ENCODE data around the gene GID4. TPM values are rescaled to one million over a fixed set of nuclear protein-coding genes. Genes with fewer than 3 reads are reported as not detected.
"Not testable (repeated sequence)": the region's sequence is repeated elsewhere in the genome, so short reads cannot be mapped to it uniquely, and the experiment has no call there.

Gene GID4
- 6.4 TPM for polyA plus RNA-seq (2013, experiment 1 of 2)
- 6.8 TPM for polyA plus RNA-seq (2013, experiment 2 of 2)

GRCh38 chr17:18038861-18039534 lies at the start of gene GID4, which contains the start of gene ATPAF2:
GID4 (plus strand) TSS chr17:18039408; CDS start chr17:18039465, 57 bp downstream.
ATPAF2 (minus strand) TSS chr17:18039168; CDS start chr17:18039013, 155 bp downstream.
- peaks cover 13% of the 10 kb centered on the region; the same call in 1 of the 2 replicates for H3K4me1 ChIP-seq (ENCODE audit: insufficient read depth, low read length)
- peak within 1 kb of the TSS; percentile 78 for H3K9ac ChIP-seq (ENCODE audit: low read depth, low read length)
- H3K4me3 ChIP-seq (ENCODE audit: low read length): peak within 1 kb of the TSS; percentile 91
- no peaks in the 10 kb centered on the region for H3K9me3 ChIP-seq (ENCODE audit: insufficient read depth, low read depth, low read length)
- no peaks in the 10 kb centered on the region for H3K27me3 ChIP-seq (ENCODE audit: insufficient read depth, low read length)
- peak within 1 kb of the TSS; percentile 58; the same call in 1 of the 2 replicates for H3K27ac ChIP-seq (ENCODE audit: low read depth, low read length)
- no peaks in the 10 kb centered on the region for H3K36me3 ChIP-seq (ENCODE audit: insufficient read depth, low read length)
- WGBS: under 1% methylated on average over 66 of the region's 67 CpGs

GRCh38 chr17:17989618-17990017 lies 49.6 kb upstream of the GID4 start:
- H3K27ac ChIP-seq (ENCODE audit: low read depth, low read length): no peak overlapping the region
- no peak overlapping the region for H3K9ac ChIP-seq (ENCODE audit: low read depth, low read length)
- no peaks in the 10 kb centered on the region for H3K27me3 ChIP-seq (ENCODE audit: insufficient read depth, low read length)

GRCh38 chr17:17990282-17990681 lies 48.9 kb upstream of the GID4 start:
- H3K9me3 ChIP-seq (ENCODE audit: insufficient read depth, low read depth, low read length): no peaks in the 10 kb centered on the region
- peaks cover 2% of the 10 kb centered on the region; the same call in 1 of the 2 replicates for H3K4me1 ChIP-seq (ENCODE audit: insufficient read depth, low read length)
- H3K27me3 ChIP-seq (ENCODE audit: insufficient read depth, low read length): no peaks in the 10 kb centered on the region
- no peaks in the 10 kb centered on the region for H3K36me3 ChIP-seq (ENCODE audit: insufficient read depth, low read length)
- no peak overlapping the region for H3K27ac ChIP-seq (ENCODE audit: low read depth, low read length)
- no peak overlapping the region for H3K9ac ChIP-seq (ENCODE audit: low read depth, low read length)
- H3K4me3 ChIP-seq (ENCODE audit: low read length): no peak overlapping the region
- 90% methylated on average over 2 of the region's 2 CpGs for WGBS

More at GRCh38 chr17:17989618-17990017, 49.6 kb upstream of the GID4 start:
- 91% methylated on average over 10 of the region's 10 CpGs for WGBS
- H3K4me1 ChIP-seq (ENCODE audit: insufficient read depth, low read length): peaks cover 2% of the 10 kb centered on the region; the same call in 1 of the 2 replicates
- H3K4me3 ChIP-seq (ENCODE audit: low read length): no peak overlapping the region
- H3K9me3 ChIP-seq (ENCODE audit: insufficient read depth, low read depth, low read length): no peaks in the 10 kb centered on the region
- no peaks in the 10 kb centered on the region for H3K36me3 ChIP-seq (ENCODE audit: insufficient read depth, low read length)

- 93% methylated on average over 2 of the region's 2 CpGs for WGBS
Observed at GRCh38 chr17:17993366-17993765, 45.8 kb upstream of the GID4 start.

GRCh38 chr17:17993852-17994251 lies 45.4 kb upstream of the GID4 start:
- Histone ChIP-seq H3K27me3 (ENCODE audit: insufficient read depth, low read length) (no peaks in the 10 kb centered on the region), H3K4me1 (ENCODE audit: insufficient read depth, low read length) (peaks cover 2% of the 10 kb centered on the region; the same call in 1 of the 2 replicates), H3K27ac (ENCODE audit: low read depth, low read length) (no peak overlapping the region), H3K9ac (ENCODE audit: low read depth, low read length) (no peak overlapping the region), H3K36me3 (ENCODE audit: insufficient read depth, low read length) (no peaks in the 10 kb centered on the region), H3K4me3 (ENCODE audit: low read length) (no peak overlapping the region), H3K9me3 (ENCODE audit: insufficient read depth, low read depth, low read length) (no peaks in the 10 kb centered on the region)
- WGBS: 95% methylated on average over 12 of the region's 12 CpGs

More at GRCh38 chr17:17993366-17993765, 45.8 kb upstream of the GID4 start:
- no peaks in the 10 kb centered on the region for H3K9me3 ChIP-seq (ENCODE audit: insufficient read depth, low read depth, low read length)
- no peak overlapping the region for H3K4me3 ChIP-seq (ENCODE audit: low read length)
- no peaks in the 10 kb centered on the region for H3K36me3 ChIP-seq (ENCODE audit: insufficient read depth, low read length)
- peaks cover 2% of the 10 kb centered on the region; the same call in 1 of the 2 replicates for H3K4me1 ChIP-seq (ENCODE audit: insufficient read depth, low read length)
- no peak overlapping the region for H3K9ac ChIP-seq (ENCODE audit: low read depth, low read length)
- no peak overlapping the region for H3K27ac ChIP-seq (ENCODE audit: low read depth, low read length)
- no peaks in the 10 kb centered on the region for H3K27me3 ChIP-seq (ENCODE audit: insufficient read depth, low read length)

GRCh38 chr17:17994271-17995069 lies 44.7 kb upstream of the GID4 start:
- no peaks in the 10 kb centered on the region for H3K9me3 ChIP-seq (ENCODE audit: insufficient read depth, low read depth, low read length)
- peaks cover 2% of the 10 kb centered on the region; the same call in 1 of the 2 replicates for H3K4me1 ChIP-seq (ENCODE audit: insufficient read depth, low read length)
- no peaks in the 10 kb centered on the region for H3K27me3 ChIP-seq (ENCODE audit: insufficient read depth, low read length)
- WGBS: 51% methylated on average over 18 of the region's 18 CpGs
- H3K27ac ChIP-seq (ENCODE audit: low read depth, low read length): no peak overlapping the region
- no peak overlapping the region for H3K9ac ChIP-seq (ENCODE audit: low read depth, low read length)
- no peaks in the 10 kb centered on the region for H3K36me3 ChIP-seq (ENCODE audit: insufficient read depth, low read length)
- no peak overlapping the region for H3K4me3 ChIP-seq (ENCODE audit: low read length)

GRCh38 chr17:17995887-17996286 lies 43.3 kb upstream of the GID4 start:
- H3K9ac ChIP-seq (ENCODE audit: low read depth, low read length); H3K36me3 ChIP-seq (ENCODE audit: insufficient read depth, low read length); H3K27ac ChIP-seq (ENCODE audit: low read depth, low read length); H3K9me3 ChIP-seq (ENCODE audit: insufficient read depth, low read depth, low read length); H3K4me3 ChIP-seq (ENCODE audit: low read length); H3K27me3 ChIP-seq (ENCODE audit: insufficient read depth, low read length); H3K4me1 ChIP-seq (ENCODE audit: insufficient read depth, low read length): not testable (repeated sequence)
- 97% methylated on average over 8 of the region's 8 CpGs for WGBS

- Histone ChIP-seq H3K27ac (ENCODE audit: low read depth, low read length) (no peak overlapping the region), H3K4me3 (ENCODE audit: low read length) (no peak overlapping the region), H3K27me3 (ENCODE audit: insufficient read depth, low read length) (no peaks in the 10 kb centered on the region), H3K4me1 (ENCODE audit: insufficient read depth, low read length) (peaks cover 2% of the 10 kb centered on the region; the same call in 1 of the 2 replicates), H3K9ac (ENCODE audit: low read depth, low read length) (no peak overlapping the region), H3K9me3 (ENCODE audit: insufficient read depth, low read depth, low read length) (no peaks in the 10 kb centered on the region), H3K36me3 (ENCODE audit: insufficient read depth, low read length) (no peaks in the 10 kb centered on the region)
- WGBS: 93% methylated on average over 8 of the region's 8 CpGs
Observed at GRCh38 chr17:17998934-17999333, 40.3 kb upstream of the GID4 start.

GRCh38 chr17:17999364-18000029 lies 39.7 kb upstream of the GID4 start:
- 92% methylated on average over 9 of the region's 9 CpGs for WGBS
- H3K9me3 ChIP-seq (ENCODE audit: insufficient read depth, low read depth, low read length): no peaks in the 10 kb centered on the region
- H3K27me3 ChIP-seq (ENCODE audit: insufficient read depth, low read length): no peaks in the 10 kb centered on the region
- H3K4me3 ChIP-seq (ENCODE audit: low read length): no peak overlapping the region
- H3K4me1 ChIP-seq (ENCODE audit: insufficient read depth, low read length): peaks cover under 1% of the 10 kb centered on the region; the same call in 1 of the 2 replicates
- H3K9ac ChIP-seq (ENCODE audit: low read depth, low read length): no peak overlapping the region
- no peak overlapping the region for H3K27ac ChIP-seq (ENCODE audit: low read depth, low read length)
- no peaks in the 10 kb centered on the region for H3K36me3 ChIP-seq (ENCODE audit: insufficient read depth, low read length)

- H3K27ac ChIP-seq (ENCODE audit: low read depth, low read length): no peak overlapping the region
- H3K9me3 ChIP-seq (ENCODE audit: insufficient read depth, low read depth, low read length): no peaks in the 10 kb centered on the region
- H3K36me3 ChIP-seq (ENCODE audit: insufficient read depth, low read length): no peaks in the 10 kb centered on the region
- no peak overlapping the region for H3K4me3 ChIP-seq (ENCODE audit: low read length)
- WGBS: 82% methylated on average over 8 of the region's 8 CpGs
- no peaks in the 10 kb centered on the region for H3K27me3 ChIP-seq (ENCODE audit: insufficient read depth, low read length)
- no peaks in the 10 kb centered on the region for H3K4me1 ChIP-seq (ENCODE audit: insufficient read depth, low read length)
- H3K9ac ChIP-seq (ENCODE audit: low read depth, low read length): no peak overlapping the region
Observed at GRCh38 chr17:18000030-18000408, 39.2 kb upstream of the GID4 start.

GRCh38 chr17:18002171-18002570 lies 37.0 kb upstream of the GID4 start:
- Histone ChIP-seq H3K9ac (ENCODE audit: low read depth, low read length) (no peak overlapping the region), H3K4me1 (ENCODE audit: insufficient read depth, low read length) (no peaks in the 10 kb centered on the region), H3K9me3 (ENCODE audit: insufficient read depth, low read depth, low read length) (no peaks in the 10 kb centered on the region), H3K27ac (ENCODE audit: low read depth, low read length) (no peak overlapping the region), H3K27me3 (ENCODE audit: insufficient read depth, low read length) (no peaks in the 10 kb centered on the region), H3K36me3 (ENCODE audit: insufficient read depth, low read length) (no peaks in the 10 kb centered on the region), H3K4me3 (ENCODE audit: low read length) (no peak overlapping the region)
- 83% methylated on average over 2 of the region's 2 CpGs for WGBS
